Measurements from ENCODE around the gene RPS24. TPM values are rescaled to one million over a fixed set of nuclear protein-coding genes. Genes with fewer than 3 reads are reported as not detected.

The RPS24 gene
- total and polyA plus RNA-seq, 4 donors: 314 to 1,104 (median 812) TPM

- TF ChIP-seq CTCF (IDR thresholded peaks at IDR 0.05; ENCODE audit: low read depth, low read length, missing input control) (no peak), TAF1 (conservative IDR thresholded peaks at IDR 0.05) (no peak), GABPA (IDR thresholded peaks at IDR 0.05 in 1 of 2, conservative IDR thresholded peaks at IDR 0.05 in 1 of 2) (no peak), RAD21 (IDR thresholded peaks at IDR 0.05) (no peak)
These were observed 1.4 kb downstream of the RPS24 start (continued) for GRCh38 chr10:78035025-78035424.

- WGBS: 85% methylated on average over 5 of the region's 5 CpGs
- no peak overlapping the region for H3K4me3 ChIP-seq (ENCODE audit: low read depth in 1 of 3, low read length in 3 of 3)
These were observed 1.8 kb downstream of the RPS24 start for GRCh38 chr10:78035437-78035836.

More at GRCh38 chr10:78035437-78035836, 1.8 kb downstream of the RPS24 start:
- peaks cover 15 to 49% (median 44%) of the 10 kb centered on the region in 4 donors for H3K36me3 ChIP-seq (ENCODE audit: control insufficient read depth in 4 of 4, insufficient read depth in 3 of 4, low read depth in 1 of 4, low read length in 3 of 4)
- DNase-seq (ENCODE audit: low spot score): no peak
- peaks cover 0 to 11% (median 5%) of the 10 kb centered on the region in 4 donors for H3K4me1 ChIP-seq (ENCODE audit: control insufficient read depth in 4 of 4, insufficient read depth in 4 of 4, low read length in 3 of 4)
- H3K27me3 ChIP-seq (ENCODE audit: control insufficient read depth in 4 of 4, insufficient read depth in 4 of 4, low read length in 3 of 4): no peaks in the 10 kb centered on the region
- no peaks in the 10 kb centered on the region for H3K9me3 ChIP-seq (ENCODE audit: control insufficient read depth in 4 of 4, low read length in 3 of 4)
- no peak overlapping the region for H3K9ac ChIP-seq (ENCODE audit: low read depth in 1 of 2, low read length in 2 of 2)
- no peak overlapping the region for H3K27ac ChIP-seq (ENCODE audit: low read depth in 1 of 2, low read length in 2 of 2)
- TF ChIP-seq YY1 (IDR thresholded peaks at IDR 0.05) (no peak), RXRA (IDR thresholded peaks at IDR 0.05) (no peak), RAD21 (IDR thresholded peaks at IDR 0.05) (no peak), HNF4A (conservative IDR thresholded peaks at IDR 0.05) (no peak), FOXA2 (IDR thresholded peaks at IDR 0.05) (no peak), JUND (IDR thresholded peaks at IDR 0.05) (no peak), TAF1 (conservative IDR thresholded peaks at IDR 0.05) (no peak), CTCF (IDR thresholded peaks at IDR 0.05; ENCODE audit: low read depth, low read length, missing input control) (no peak), FOXA1 (IDR thresholded peaks at IDR 0.05) (no peak), ZBTB33 (IDR thresholded peaks at IDR 0.05) (no peak), SP1 (IDR thresholded peaks at IDR 0.05) (no peak), ATF3 (IDR thresholded peaks at IDR 0.05) (no peak), REST (IDR thresholded peaks at IDR 0.05) (no peak), EGR1 (IDR thresholded peaks at IDR 0.05; ENCODE audit: low read depth in 2 of 2) (no peak), MAX (IDR thresholded peaks at IDR 0.05) (no peak), GABPA (IDR thresholded peaks at IDR 0.05 in 1 of 2, conservative IDR thresholded peaks at IDR 0.05 in 1 of 2) (no peak), HNF4G (IDR thresholded peaks at IDR 0.05) (no peak), NR2F2 (IDR thresholded peaks at IDR 0.05) (no peak)
